Spinal cord (tissue), 10 donors: Measurements from ENCODE around the gene NMUR2. TPM values are rescaled to one million over a fixed set of nuclear protein-coding genes. Genes with fewer than 3 reads are reported as not detected.
A peak's percentile ranks its signal among the peaks of the same experiment; 100 is the strongest.

Experiments used
- DNase-seq, 6 donors: peaks; one replicate each; pipeline versions ENCODE4 v3.0.0 to v3.0.0-alpha.2; 2013 to 2015; ENCODE audit warnings: low spot score in 6 of 6, low read depth in 4 of 6
- H3K27ac ChIP-seq: one replicate; pipeline ENCODE4 v1.5.1; 2013; ENCODE audit warnings: low read depth, low read length, control low read depth
- H3K27me3 ChIP-seq: one replicate; pipeline ENCODE4 v1.6.1; 2013; ENCODE audit warnings: low read length; ENCODE audit not compliant: control insufficient read depth, insufficient read depth
- H3K36me3 ChIP-seq: one replicate; pipeline ENCODE4 v1.6.1; 2013; ENCODE audit warnings: low read length; ENCODE audit not compliant: control insufficient read depth, insufficient read depth
- H3K4me1 ChIP-seq: one replicate; pipeline ENCODE4 v1.6.1; 2013; ENCODE audit warnings: low read length; ENCODE audit not compliant: control insufficient read depth, insufficient read depth
- H3K4me3 ChIP-seq: one replicate; pipeline ENCODE4 v1.5.1; 2013; ENCODE audit warnings: low read depth, low read length, control low read depth
- H3K9me3 ChIP-seq: one replicate; pipeline ENCODE4 v1.6.1; 2013; ENCODE audit warnings: low read length; ENCODE audit not compliant: control insufficient read depth, insufficient read depth
- WGBS: methylation state at CpG from one replicate; pipeline ENCODE4 v1.1.5; 2013; ENCODE audit warnings: missing lambda C conversion rate; ENCODE audit not compliant: insufficient coverage; 5-methylcytosine and 5-hydroxymethylcytosine counted together
- polyA plus RNA-seq, 2 donors: library from polyadenylated mRNA; unstranded; fragments of 120-200 nt; gene quantifications; one replicate each; pipeline ENCODE4 v1.2.1, GENCODE V29; 2013; ENCODE audit not compliant: insufficient read length in 2 of 2
- total RNA-seq, 2 donors: library from RNA; depleted of rRNA in 1 of 2; stranded (reverse); fragments of 120-200 nt in 1 of 2; fragments of >200 nt in 1 of 2; gene quantifications; one replicate each; pipeline versions ENCODE4 v1.2.3 to v1.2.4, GENCODE V29; 2013 to 2014
- donor health status: healthy.

NMUR2 gene
- total and polyA plus RNA-seq, 4 donors: 0.30 to 1.3 (median 0.92) TPM

DNA sequence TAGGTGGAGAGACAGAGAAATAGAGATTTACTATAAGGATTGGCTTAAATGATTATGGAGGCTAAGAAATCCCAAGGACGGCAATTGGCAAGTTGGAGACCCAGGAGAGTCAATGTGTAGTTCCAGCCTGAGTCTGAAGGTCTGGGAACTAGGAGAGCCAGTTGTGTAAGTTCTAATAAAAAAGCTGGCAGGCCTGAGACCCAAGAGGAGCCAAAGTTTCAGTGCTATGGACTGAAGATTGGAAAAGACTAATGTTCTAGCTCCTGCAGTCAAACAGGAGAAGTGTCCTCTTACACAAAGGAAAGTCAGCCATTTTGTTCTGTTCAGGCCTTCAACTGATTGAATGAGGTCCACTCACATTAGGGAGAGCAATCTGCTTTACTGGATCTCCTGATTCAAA, 50.0 kb downstream of the NMUR2 start:
- Histone ChIP-seq H3K27me3 (no peaks in the 10 kb centered on the region), H3K36me3 (no peaks in the 10 kb centered on the region), H3K27ac (no peak overlapping the region), H3K4me1 (no peaks in the 10 kb centered on the region), H3K9me3 (no peaks in the 10 kb centered on the region), H3K4me3 (no peak overlapping the region)
- DNase-seq: no peak
- 100% methylated on average over 1 of the region's 1 CpG for WGBS

DNA sequence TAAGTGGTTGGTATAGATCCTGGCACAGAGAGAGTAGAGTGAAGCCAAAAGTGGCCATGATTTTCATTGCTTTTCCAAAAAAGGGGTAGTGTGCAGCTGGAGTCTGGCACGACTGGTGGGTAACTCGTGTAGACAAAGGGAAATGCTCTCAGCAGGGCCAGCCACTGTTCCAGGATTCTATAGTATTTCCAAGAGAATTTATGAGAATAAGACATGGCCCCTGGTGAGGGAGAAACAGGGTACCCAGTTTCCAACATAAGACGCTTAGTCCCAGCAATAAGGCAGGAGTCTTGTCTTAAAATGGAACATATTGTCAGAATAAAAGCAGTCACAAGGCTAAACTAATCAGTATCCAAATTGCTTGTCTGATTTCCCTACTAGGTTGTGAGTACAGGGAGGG, 52.1 kb downstream of the NMUR2 start:
- no peak overlapping the region for H3K4me3 ChIP-seq
- WGBS: no CpG with 5 or more reads among the region's 3 CpGs
- peak in 1 of 6 donors; percentile 71 for DNase-seq
- no peaks in the 10 kb centered on the region for H3K9me3 ChIP-seq
- no peaks in the 10 kb centered on the region for H3K4me1 ChIP-seq
- H3K36me3 ChIP-seq: no peaks in the 10 kb centered on the region
- no peaks in the 10 kb centered on the region for H3K27me3 ChIP-seq
- H3K27ac ChIP-seq: no peak overlapping the region

DNA sequence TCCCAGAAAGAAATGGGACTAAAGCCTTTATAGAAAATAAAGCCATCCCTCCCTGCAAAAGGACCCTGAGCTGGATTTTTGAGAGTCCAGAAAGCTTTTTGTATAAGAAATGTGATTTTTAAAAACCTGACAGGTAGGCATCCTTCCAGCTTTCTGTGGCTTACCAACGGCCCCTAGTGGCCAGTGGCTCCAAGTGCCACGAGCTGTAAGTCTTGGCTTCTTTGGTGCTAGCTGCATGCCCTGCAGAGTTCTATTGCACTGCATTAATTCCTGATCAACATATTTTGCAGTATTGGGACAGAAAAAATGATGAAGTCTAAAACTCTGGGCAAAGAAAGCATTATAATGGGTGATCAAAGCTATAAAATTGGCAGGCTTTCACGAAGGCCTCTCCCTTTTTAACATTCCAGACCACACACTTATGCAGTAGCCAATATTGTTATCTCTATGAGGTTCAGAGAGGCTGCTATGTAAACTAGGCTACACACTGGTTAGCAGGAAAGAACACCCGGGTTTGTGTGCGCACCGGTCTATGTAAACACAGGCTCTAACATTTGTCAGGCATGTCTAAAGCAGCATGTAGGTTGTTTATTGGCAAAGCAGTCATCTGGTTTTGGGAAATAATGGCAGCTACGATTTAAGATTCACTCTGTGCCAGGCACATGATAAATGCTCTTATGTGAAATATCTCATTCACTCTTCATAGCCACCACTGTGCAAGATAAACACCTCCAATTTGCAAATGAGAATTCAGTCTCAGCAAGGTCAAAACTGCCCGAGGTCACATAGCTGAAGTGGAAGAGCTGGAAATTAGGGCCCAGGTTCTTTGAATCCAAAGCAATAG, 55.2 kb downstream of the NMUR2 start:
- no peak overlapping the region for H3K4me3 ChIP-seq

More for the DNA sequence above, 55.2 kb downstream of the NMUR2 start:
- no peak overlapping the region for H3K27ac ChIP-seq
- H3K9me3 ChIP-seq: no peaks in the 10 kb centered on the region
- peak in 3 of 6 donors; percentile 59 to 94 (median 68) for DNase-seq
- H3K36me3 ChIP-seq: no peaks in the 10 kb centered on the region
- 41% methylated on average over 6 of the region's 8 CpGs for WGBS
- H3K27me3 ChIP-seq: no peaks in the 10 kb centered on the region
- no peaks in the 10 kb centered on the region for H3K4me1 ChIP-seq
